Naive thymus-derived CD8-positive, alpha-beta T cell (primary cell): Measurements from ENCODE around the gene ANO6. TPM values are rescaled to one million over a fixed set of nuclear protein-coding genes. Genes with fewer than 3 reads are reported as not detected.
"Not testable (repeated sequence)": the region's sequence is repeated elsewhere in the genome, so short reads cannot be mapped to it uniquely, and the experiment has no call there.

Experiments
- ATAC-seq, 2 donors: fragments of 150-1000 bp; cut with Tn5 transposase in 1 of 2; sonication (Bioruptor Pico), chemical (Tn5 transposase) in 1 of 2; 1 replicate in 1 of 2; 2 replicates in 1 of 2; pipeline ENCODE4 v1.10.0; 2021; ENCODE audit warnings: mild to moderate bottlenecking in 2 of 2, moderate library complexity in 2 of 2
- POLR2A ChIA-PET: fragments of 350-600 bp; sonication (Branson Sonifier 250); formaldehyde crosslinking; loops from one replicate; lab custom pipeline; 2021; ENCODE audit warnings: antibody characterized with exemption; lab: Charles Lee
- DNase-seq, 10 donors: peaks; one replicate each; pipeline versions ENCODE4 v3.0.0 to v3.0.0-alpha.2; 2020 to 2022
- H3K27ac Mint-ChIP-seq, 10 donors: one replicate each; pipeline ENCODE4 v1.8.0; 2020 to 2022; ENCODE audit warnings: mild to moderate bottlenecking in 10 of 10, mixed read lengths in 10 of 10, moderate library complexity in 4 of 10, inconsistent platforms in 1 of 10
- H3K27me3 Mint-ChIP-seq, 5 donors: one replicate each; pipeline ENCODE4 v1.8.0; 2021 to 2022; ENCODE audit warnings: mixed read lengths in 5 of 5
- H3K36me3 Mint-ChIP-seq, 3 donors: one replicate each; pipeline ENCODE4 v1.8.0; 2020 to 2022; ENCODE audit warnings: mixed read lengths in 3 of 3, mild to moderate bottlenecking in 2 of 3, inconsistent platforms in 1 of 3
- H3K4me1 Mint-ChIP-seq, 4 donors: one replicate each; pipeline ENCODE4 v1.8.0; 2021 to 2022; ENCODE audit warnings: mixed read lengths in 4 of 4
- H3K4me3 Mint-ChIP-seq, 10 donors: one replicate each; pipeline ENCODE4 v1.8.0; 2020 to 2022; ENCODE audit warnings: mild to moderate bottlenecking in 10 of 10, mixed read lengths in 10 of 10, moderate library complexity in 6 of 10, inconsistent platforms in 1 of 10
- H3K9me3 Mint-ChIP-seq, 9 donors: one replicate each; pipeline ENCODE4 v1.8.0; 2020 to 2022; ENCODE audit warnings: mixed read lengths in 9 of 9, mild to moderate bottlenecking in 3 of 9, inconsistent platforms in 1 of 9, moderate library complexity in 1 of 9
- polyA plus RNA-seq, 3 donors: library from polyadenylated mRNA; unstranded; fragments of 300-500 nt; fragmentation: Illumina TruSeq; gene quantifications; one replicate each; pipeline ENCODE4 v1.2.3, GENCODE V29; 2021
- total RNA-seq, 8 experiments: library from RNA in 2 of 8; stranded (reverse) in 2 of 8; gene quantifications; one replicate each; pipeline ENCODE4 v1.2.3 and lab custom pipeline; 2021 to 2026

The ANO6 gene
- total RNA-seq (10 to 100 TPM; 17.1 to 17.5 TPM), polyA plus RNA-seq (10 to 100 TPM; 13.4 to 18.6 (median 18.0) TPM), total RNA-seq (lab: John Stamatoyannopoulos, UW) (47.0 to 65.1 (median 58.2) reads per million in 6 experiments)

- peak within 1 kb of the TSS; percentile 95 to 100 (median 98) for H3K4me3 Mint-ChIP-seq
- peaks cover 15 to 60% (median 48%) of the 10 kb centered on the region in 4 donors for H3K4me1 Mint-ChIP-seq
- no peaks in the 10 kb centered on the region for H3K9me3 Mint-ChIP-seq
- POLR2A ChIA-PET: interaction anchor here (0.6 to 3.3 kb wide), 9 partner anchors 8 to 776 kb away, joined by 3 to 11 read pairs (median 4); partner anchors contain the start of gene ARID2
- H3K27me3 Mint-ChIP-seq: no peaks in the 10 kb centered on the region
- H3K27ac Mint-ChIP-seq: peak within 1 kb of the TSS; percentile 91 to 97 (median 94)
- DNase-seq (peak; percentile 53 to 83 (median 70)), ATAC-seq (peak; percentile 77 to 82)
- H3K36me3 Mint-ChIP-seq: no peaks in the 10 kb centered on the region
Measured at GRCh38 chr12:45215419-45216229, at the start of gene ANO6. TSS of gene ANO6 (plus strand) at chr12:45216095. CDS start at chr12:45216322, 227 bp downstream.

- POLR2A ChIA-PET: no interaction called here
- Mint-ChIP-seq H3K4me3 (no peak overlapping the region), H3K27me3 (peaks cover 2 to 5% (median 2%) of the 10 kb centered on the region in 5 donors), H3K9me3 (peaks cover 0 to 6% (median 0%) of the 10 kb centered on the region in 9 donors), H3K36me3 (peaks cover 2 to 6% (median 3%) of the 10 kb centered on the region in 3 donors), H3K4me1 (peaks cover 0 to 5% (median 2%) of the 10 kb centered on the region in 4 donors), H3K27ac (no peak overlapping the region)
- ATAC-seq: no peak
- no peak for DNase-seq
Measured at GRCh38 chr12:45168976-45169375, 46.9 kb upstream of the ANO6 start.

GRCh38 chr12:45170456-45171042 is 45.3 kb upstream of the ANO6 start:
- Mint-ChIP-seq H3K27ac (peak overlapping the region in 1 of 10 donors; percentile 6), H3K27me3 (no peaks in the 10 kb centered on the region), H3K36me3 (peaks cover 0 to 19% (median 17%) of the 10 kb centered on the region in 3 donors), H3K9me3 (peaks cover 0 to under 1% (median 0%) of the 10 kb centered on the region in 9 donors), H3K4me3 (no peak overlapping the region), H3K4me1 (peaks cover 0 to 5% (median 2%) of the 10 kb centered on the region in 4 donors)
- ATAC-seq (peak in 1 of 2 donors; percentile 57), DNase-seq (peak; percentile 47 to 84 (median 69))
- POLR2A ChIA-PET: no interaction called here

- Mint-ChIP-seq H3K36me3 (peaks cover 15 to 44% (median 35%) of the 10 kb centered on the region in 3 donors), H3K9me3 (peaks cover 9 to 26% (median 18%) of the 10 kb centered on the region in 9 donors)
- H3K4me3 Mint-ChIP-seq, H3K27me3 Mint-ChIP-seq, H3K27ac Mint-ChIP-seq, DNase-seq, H3K4me1 Mint-ChIP-seq, POLR2A ChIA-PET: not testable (repeated sequence)
- peak; percentile 53 for ATAC-seq
Measured at GRCh38 chr12:45173293-45173692, 42.6 kb upstream of the ANO6 start.

DNA sequence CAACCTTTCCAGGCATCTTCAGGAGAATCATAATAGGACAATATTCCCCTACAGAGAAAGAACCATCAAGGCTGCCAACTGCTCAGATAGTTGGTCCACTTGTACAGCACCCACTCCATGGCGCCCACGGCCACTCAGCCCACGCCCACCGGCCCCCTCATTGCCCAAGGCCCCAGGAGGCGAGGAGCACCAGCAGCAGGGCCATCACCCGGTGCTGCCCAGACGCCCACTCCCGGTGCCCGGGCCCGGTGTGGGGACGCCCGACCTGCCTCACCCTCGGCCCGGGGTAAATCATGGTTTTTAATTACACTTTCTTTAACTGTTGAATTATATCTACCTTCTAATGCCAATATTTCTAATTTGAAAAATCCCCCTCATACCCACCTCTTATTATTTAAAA is 41.3 kb upstream of the ANO6 start:
- Mint-ChIP-seq H3K36me3 (peaks cover 16 to 52% (median 35%) of the 10 kb centered on the region in 3 donors), H3K4me1 (peaks cover 0 to 5% (median 2%) of the 10 kb centered on the region in 4 donors), H3K4me3 (no peak overlapping the region), H3K27me3 (no peaks in the 10 kb centered on the region), H3K9me3 (peaks cover 11 to 34% (median 28%) of the 10 kb centered on the region in 9 donors), H3K27ac (no peak overlapping the region)
- POLR2A ChIA-PET: no interaction called here
- DNase-seq (no peak), ATAC-seq (no peak)

- DNase-seq (no peak), ATAC-seq (no peak)
- peaks cover 16 to 61% (median 37%) of the 10 kb centered on the region in 3 donors for H3K36me3 Mint-ChIP-seq
- H3K27ac Mint-ChIP-seq: no peak overlapping the region
- no peaks in the 10 kb centered on the region for H3K27me3 Mint-ChIP-seq
- H3K9me3 Mint-ChIP-seq: peaks cover 11 to 44% (median 32%) of the 10 kb centered on the region in 9 donors
- POLR2A ChIA-PET: no interaction called here
- H3K4me1 Mint-ChIP-seq: no peaks in the 10 kb centered on the region
- H3K4me3 Mint-ChIP-seq: no peak overlapping the region
Measured at GRCh38 chr12:45178771-45179170, 37.1 kb upstream of the ANO6 start.

DNA sequence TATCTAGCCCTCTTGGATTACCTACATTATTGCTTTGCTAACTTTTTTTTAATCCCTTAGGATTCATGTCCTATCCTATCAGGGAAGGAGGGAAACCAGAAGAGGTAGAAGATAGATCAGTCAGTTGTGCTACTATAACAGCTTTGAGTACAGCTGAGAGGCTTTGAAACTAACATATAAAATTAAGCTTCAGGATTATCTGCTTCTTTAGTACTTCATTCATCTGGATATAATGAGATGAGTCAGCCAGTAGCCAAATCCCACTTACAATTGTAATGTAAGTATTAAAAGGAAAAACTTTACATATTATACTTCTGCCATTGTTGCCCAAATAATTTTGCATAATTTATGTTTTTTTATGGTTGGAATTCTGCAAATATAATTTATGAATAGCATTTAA is 33.4 kb upstream of the ANO6 start:
- DNase-seq: no peak
- Mint-ChIP-seq H3K27ac (no peak overlapping the region), H3K4me1 (peaks cover 0 to 8% (median under 1%) of the 10 kb centered on the region in 4 donors), H3K9me3 (peaks cover 4 to 29% (median 18%) of the 10 kb centered on the region in 9 donors), H3K4me3 (no peak overlapping the region), H3K27me3 (no peaks in the 10 kb centered on the region), H3K36me3 (peaks cover 9 to 27% (median 11%) of the 10 kb centered on the region in 3 donors)
- no peak for ATAC-seq
- POLR2A ChIA-PET: no interaction called here

GRCh38 chr12:45183246-45183645 is 32.6 kb upstream of the ANO6 start:
- H3K9me3 Mint-ChIP-seq: peaks cover 0 to 22% (median 10%) of the 10 kb centered on the region in 9 donors

GRCh38 chr12:45184147-45184963 is 31.5 kb upstream of the ANO6 start:
- Mint-ChIP-seq H3K4me1 (peaks cover 0 to 8% (median 2%) of the 10 kb centered on the region in 4 donors), H3K9me3 (peaks cover 0 to 11% (median 3%) of the 10 kb centered on the region in 9 donors), H3K27me3 (no peaks in the 10 kb centered on the region), H3K27ac (no peak overlapping the region), H3K36me3 (peaks cover 0 to 13% (median 11%) of the 10 kb centered on the region in 3 donors), H3K4me3 (no peak overlapping the region)
- DNase-seq (no peak), ATAC-seq (no peak)
- POLR2A ChIA-PET: no interaction called here

More at GRCh38 chr12:45183246-45183645, 32.6 kb upstream of the ANO6 start:
- peaks cover 0 to 8% (median under 1%) of the 10 kb centered on the region in 4 donors for H3K4me1 Mint-ChIP-seq
- POLR2A ChIA-PET: no interaction called here
- ATAC-seq (no peak), DNase-seq (no peak)
- no peak overlapping the region for H3K27ac Mint-ChIP-seq
- H3K36me3 Mint-ChIP-seq: peaks cover 1 to 20% (median 10%) of the 10 kb centered on the region in 3 donors
- no peaks in the 10 kb centered on the region for H3K27me3 Mint-ChIP-seq
- no peak overlapping the region for H3K4me3 Mint-ChIP-seq

- H3K4me3 Mint-ChIP-seq: no peak overlapping the region
- no peaks in the 10 kb centered on the region for H3K9me3 Mint-ChIP-seq
- peaks cover 0 to 11% (median 2%) of the 10 kb centered on the region in 4 donors for H3K4me1 Mint-ChIP-seq
- POLR2A ChIA-PET: no interaction called here
- H3K27me3 Mint-ChIP-seq: no peaks in the 10 kb centered on the region
- DNase-seq (no peak), ATAC-seq (no peak)
- H3K36me3 Mint-ChIP-seq: peaks cover 0 to 15% (median 0%) of the 10 kb centered on the region in 3 donors
- no peak overlapping the region for H3K27ac Mint-ChIP-seq
Measured at GRCh38 chr12:45186762-45187161, 29.1 kb upstream of the ANO6 start.

GRCh38 chr12:45189766-45190403 is 26.0 kb upstream of the ANO6 start:
- no peaks in the 10 kb centered on the region for H3K27me3 Mint-ChIP-seq
- peaks cover 4 to 10% (median 5%) of the 10 kb centered on the region in 4 donors for H3K4me1 Mint-ChIP-seq
- POLR2A ChIA-PET: no interaction called here

More at GRCh38 chr12:45189766-45190403, 26.0 kb upstream of the ANO6 start:
- H3K4me3 Mint-ChIP-seq: no peak overlapping the region
- no peak for DNase-seq
- ATAC-seq: no peak
- no peaks in the 10 kb centered on the region for H3K9me3 Mint-ChIP-seq
- H3K36me3 Mint-ChIP-seq: peaks cover 0 to 15% (median 0%) of the 10 kb centered on the region in 3 donors
- H3K27ac Mint-ChIP-seq: peak overlapping the region in 1 of 10 donors; percentile 80
